CD4-positive, alpha-beta T cell (primary cell): Measurements from ENCODE around the gene KLB. TPM values are rescaled to one million over a fixed set of nuclear protein-coding genes. Genes with fewer than 3 reads are reported as not detected.

Source experiments
- ATAC-seq: fragments of 200-7000 bp; cut with Tn5 transposase; one replicate; pipeline ENCODE4 v1.10.0; 2022; ENCODE audit warnings: mild to moderate bottlenecking; ENCODE audit not compliant: poor library complexity
- CTCF ChIA-PET: fragments of 350-600 bp; sonication (Branson Sonifier 250); formaldehyde crosslinking; loops from one replicate; lab custom pipeline; 2021; ENCODE audit warnings: antibody characterized with exemption, inconsistent platforms; lab: Charles Lee
- POLR2A ChIA-PET: fragments of 350-600 bp; sonication (Branson Sonifier 250); formaldehyde crosslinking; loops from one replicate; lab custom pipeline; 2021; ENCODE audit warnings: antibody characterized with exemption, inconsistent platforms; lab: Charles Lee
- DNase-seq, 14 experiments: peaks; one replicate each; pipeline ENCODE4 v3.0.0-alpha.2; 2013 to 2020; ENCODE audit warnings: mixed read lengths in 2 of 14
- H3K27ac ChIP-seq, 2 donors: one replicate each; pipeline versions ENCODE4 v1.5.1 to v1.7.0; 2013; ENCODE audit warnings: low read length in 2 of 2, low read depth in 1 of 2, mild to moderate bottlenecking in 1 of 2
- H3K27me3 ChIP-seq, 2 experiments: 1 replicate in 1 of 2; 2 replicates in 1 of 2; pipeline versions ENCODE4 v1.6.1 to v1.7.0; 2013; ENCODE audit warnings: low read length in 2 of 2, control low read depth in 1 of 2, mild to moderate bottlenecking in 1 of 2, moderate library complexity in 1 of 2; ENCODE audit not compliant: insufficient read depth in 2 of 2, control insufficient read depth in 1 of 2
- H3K36me3 ChIP-seq: one replicate; pipeline ENCODE4 v1.6.1; 2013; ENCODE audit warnings: low read length, control low read depth; ENCODE audit not compliant: insufficient read depth
- H3K4me1 ChIP-seq: one replicate; pipeline ENCODE4 v1.6.1; 2013; ENCODE audit warnings: low read length, control low read depth; ENCODE audit not compliant: insufficient read depth
- H3K4me3 ChIP-seq: one replicate; pipeline ENCODE4 v1.5.1; 2013; ENCODE audit warnings: mild to moderate bottlenecking, low read length, moderate library complexity
- H3K9me3 ChIP-seq, 2 experiments: 1 replicate in 1 of 2; 2 replicates in 1 of 2; pipeline versions ENCODE4 v1.6.1 to v1.7.0; 2013; ENCODE audit warnings: low read length in 2 of 2, mild to moderate bottlenecking in 2 of 2, control low read depth in 1 of 2, moderate library complexity in 1 of 2; ENCODE audit not compliant: control insufficient read depth in 1 of 2, insufficient read depth in 1 of 2
- H3K27ac Mint-ChIP-seq: one replicate; pipeline ENCODE4 v1.8.0; 2020; ENCODE audit warnings: mixed read lengths
- H3K27me3 Mint-ChIP-seq: one replicate; pipeline ENCODE4 v1.8.0; 2021; ENCODE audit warnings: mixed read lengths
- H3K36me3 Mint-ChIP-seq: one replicate; pipeline ENCODE4 v1.8.0; 2021; ENCODE audit warnings: low read depth, mixed read lengths
- H3K4me1 Mint-ChIP-seq: one replicate; pipeline ENCODE4 v1.8.0; 2021; ENCODE audit warnings: low read depth, mixed read lengths
- H3K4me3 Mint-ChIP-seq: one replicate; pipeline ENCODE4 v1.8.0; 2020; ENCODE audit warnings: mild to moderate bottlenecking, mixed read lengths
- H3K9me3 Mint-ChIP-seq: one replicate; pipeline ENCODE4 v1.8.0; 2020; ENCODE audit warnings: mixed read lengths
- CTCF ChIP-seq: fragments of 200-600 bp; IDR thresholded peaks from one replicate; pipeline ENCODE4 v1.8.0; 2022; ENCODE audit warnings: antibody characterized with exemption, mild to moderate bottlenecking
- intact Hi-C, 2 experiments: fragments of 100-400 bp; cut with DNase I in 1 of 2; cut with micrococcal nuclease in 1 of 2; formaldehyde crosslinking; loops; one replicate each; pipeline versions ENCODE4 v1.15.1 to v1.9.0; 2023 to 2025; cut with DNase I, micrococcal nuclease
- total RNA-seq, 174 experiments: library from RNA in 2 of 174; stranded (reverse) in 2 of 174; gene quantifications; one replicate each; pipeline ENCODE4 v1.2.3 and lab custom pipeline; 2021 to 2026

The KLB gene
- total RNA-seq, 2 experiments from 2014 or later: not detected

DNA sequence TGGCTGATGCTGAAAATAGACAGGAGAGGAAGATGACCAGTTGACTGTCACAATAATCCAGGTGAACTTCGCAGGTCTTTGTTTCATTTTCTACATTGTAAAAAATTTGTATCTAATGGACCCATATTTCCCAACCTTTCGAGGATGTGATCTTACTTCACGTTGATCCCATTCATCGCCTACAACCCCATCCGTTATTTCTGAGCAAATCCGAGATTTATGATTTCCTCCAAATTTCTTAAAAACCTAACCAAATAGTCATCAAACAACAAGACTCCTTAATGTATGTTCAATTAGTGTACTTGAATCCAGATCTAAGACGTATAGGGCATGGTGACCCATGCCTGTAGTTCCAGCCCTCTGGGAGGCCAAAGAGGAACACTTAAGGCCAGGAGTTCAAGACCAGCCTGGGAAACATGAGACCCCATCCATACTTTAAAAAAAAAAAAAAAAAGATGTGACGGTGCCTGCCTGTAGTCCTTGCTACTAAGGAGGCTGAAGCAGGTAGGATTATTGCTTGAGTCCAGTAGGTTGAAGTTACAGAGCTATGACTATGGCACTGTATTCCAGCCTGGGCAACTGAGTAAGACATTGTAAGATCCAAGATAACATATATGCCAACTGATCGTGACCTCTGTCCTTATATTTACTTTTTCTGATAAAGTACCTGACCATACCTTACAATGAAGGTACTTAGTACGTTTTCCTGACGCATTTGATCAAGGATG lies 46.3 kb downstream of the KLB start:
- Histone ChIP-seq H3K36me3 (peaks cover 72% of the 10 kb centered on the region), H3K27ac (no peak overlapping the region), H3K4me3 (no peak overlapping the region), H3K4me1 (peaks cover 11% of the 10 kb centered on the region), H3K27me3 (no peaks in the 10 kb centered on the region), H3K9me3 (no peaks in the 10 kb centered on the region)
- ChIA-PET CTCF (no interaction called here), POLR2A (interaction anchor here (0.9 kb wide), 1 partner anchor 86 kb away, joined by 3 read pairs; the partner anchor contains the start of gene RFC1)
- no peak for ATAC-seq
- no peaks in the 10 kb centered on the region for H3K9me3 Mint-ChIP-seq
- no peak overlapping the region for H3K4me3 Mint-ChIP-seq
- no peak for TF ChIP-seq CTCF
- H3K27me3 Mint-ChIP-seq: no peaks in the 10 kb centered on the region
- peak overlapping the region; percentile 10 for H3K27ac Mint-ChIP-seq
- DNase-seq: no peak
- intact Hi-C loops: loop anchor here in 1 of 2 experiments (5.0 to 10.0 kb wide), 3 partner anchors 101 to 1768 kb away; partner anchors contain the start of gene RELL1
- H3K4me1 Mint-ChIP-seq: peaks cover 35% of the 10 kb centered on the region
- H3K36me3 Mint-ChIP-seq: peaks cover 82% of the 10 kb centered on the region

DNA sequence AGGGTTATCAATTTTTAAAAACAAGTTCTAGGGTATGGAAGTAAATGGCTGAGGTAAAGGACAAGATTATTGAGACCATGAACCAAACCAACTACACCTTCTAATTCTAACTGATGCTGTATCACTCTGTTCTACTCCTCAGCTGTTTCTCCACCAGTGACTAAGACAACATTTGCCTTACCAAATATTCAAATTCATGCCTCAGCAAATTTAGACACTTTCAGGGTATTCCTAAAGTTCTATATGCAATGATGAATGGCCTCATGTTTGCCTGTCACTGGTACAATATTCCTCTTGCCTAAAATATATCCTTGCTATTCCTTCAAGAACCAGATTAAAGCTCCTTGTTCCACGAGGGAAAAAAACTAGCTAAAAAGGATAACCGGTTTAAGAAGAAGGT lies 47.0 kb downstream of the KLB start:
- H3K27me3 ChIP-seq: no peaks in the 10 kb centered on the region
- Mint-ChIP-seq H3K27ac (peak overlapping the region; percentile 10), H3K36me3 (peaks cover 85% of the 10 kb centered on the region), H3K9me3 (no peaks in the 10 kb centered on the region), H3K27me3 (no peaks in the 10 kb centered on the region), H3K4me3 (peak overlapping the region; percentile 30), H3K4me1 (peaks cover 42% of the 10 kb centered on the region)
- H3K9me3 ChIP-seq: no peaks in the 10 kb centered on the region
- H3K27ac ChIP-seq: no peak overlapping the region
- peaks cover 16% of the 10 kb centered on the region for H3K4me1 ChIP-seq
- DNase-seq (no peak), ATAC-seq (no peak)
- intact Hi-C loops: loop anchor here in 1 of 2 experiments (5.0 to 10.0 kb wide), 3 partner anchors 101 to 1769 kb away; partner anchors contain the start of gene RELL1
- POLR2A ChIA-PET: interaction anchor here (1.2 kb wide), 1 partner anchor 185 kb away, joined by 3 read pairs; the partner anchor contains the start of gene SMIM14
- TF ChIP-seq CTCF: no peak
- CTCF ChIA-PET: no interaction called here
- H3K4me3 ChIP-seq: no peak overlapping the region
- peaks cover 72% of the 10 kb centered on the region for H3K36me3 ChIP-seq

GRCh38 chr4:39455486-39455885 lies 48.8 kb downstream of the KLB start:
- H3K4me1 ChIP-seq: peaks cover 26% of the 10 kb centered on the region
- Mint-ChIP-seq H3K36me3 (peaks cover 94% of the 10 kb centered on the region), H3K4me1 (peaks cover 55% of the 10 kb centered on the region), H3K27me3 (no peaks in the 10 kb centered on the region), H3K4me3 (no peak overlapping the region), H3K9me3 (no peaks in the 10 kb centered on the region), H3K27ac (peak overlapping the region; percentile 100)
- ATAC-seq (no peak), DNase-seq (no peak)
- H3K36me3 ChIP-seq: peaks cover 72% of the 10 kb centered on the region
- H3K27me3 ChIP-seq: no peaks in the 10 kb centered on the region
- no peak overlapping the region for H3K27ac ChIP-seq
- intact Hi-C loops: loop anchor here (5.0 to 10.0 kb wide), 6 partner anchors 88 to 1771 kb away; partner anchors contain the start of genes RFC1 (in 2 of the 2), RELL1 (in 1 of the 2), SMIM14 (in 1 of the 2) and WDR19 (in 1 of the 2)
- H3K9me3 ChIP-seq: no peaks in the 10 kb centered on the region
- CTCF ChIA-PET: interaction anchor here (0.7 to 1.4 kb wide), 2 partner anchors 12 to 14 kb away, joined by 3 to 5 read pairs; no protein-coding TSS in a partner anchor
- POLR2A ChIA-PET: interaction anchor here (5.0 kb wide), 1 partner anchor 90 kb away, joined by 54 read pairs; the partner anchor contains the start of gene RFC1
- TF ChIP-seq CTCF: no peak
- H3K4me3 ChIP-seq: no peak overlapping the region
